ENCODE measurements around the gene CYTH2. TPM values are rescaled to one million over a fixed set of nuclear protein-coding genes. Genes with fewer than 3 reads are reported as not detected.

CYTH2 gene
- total RNA-seq, 1 experiment from 2014 or later, result 103 TPM

DNA sequence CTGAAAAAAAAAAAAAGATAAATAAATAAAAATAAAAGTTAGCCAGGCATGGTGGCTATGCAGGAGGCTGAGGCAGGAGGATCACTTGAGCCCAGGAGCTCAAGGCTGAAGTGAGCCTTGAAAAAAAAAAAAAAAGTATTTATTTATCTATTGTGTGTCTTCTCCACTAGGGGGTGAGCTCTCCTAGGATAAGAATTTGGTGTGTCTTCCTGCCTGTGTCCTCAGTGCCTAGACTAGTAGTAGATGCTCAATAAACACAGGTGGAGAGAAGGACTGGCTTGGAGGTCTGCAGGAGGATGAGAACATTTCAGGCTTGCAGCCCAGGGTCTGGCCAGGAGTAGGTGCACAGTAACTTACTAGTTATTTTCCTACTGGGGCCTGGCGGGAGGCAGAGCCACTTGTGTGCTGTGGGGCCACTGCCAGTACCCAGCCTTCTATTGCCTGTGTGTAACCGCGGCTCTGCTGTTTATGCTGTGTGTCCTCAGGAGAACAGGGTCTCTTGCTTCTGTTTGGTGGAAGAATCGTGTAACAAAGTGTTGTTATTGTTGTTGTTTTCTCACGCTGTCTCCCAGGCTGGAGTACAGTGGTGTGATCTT, 37.1 kb downstream of the CYTH2 start:
- Histone ChIP-seq H4K5ac (ENCODE audit: insufficient read length, low read depth, low read length) (no peak overlapping the region), H2BK120ac (ENCODE audit: low read depth, low read length, poor library complexity, severe bottlenecking) (no peak overlapping the region), H3K9ac (ENCODE audit: extremely low read depth, insufficient read length, low read length) (no peak overlapping the region), H2AFZ (ENCODE audit: low read length) (no peak overlapping the region), H2BK12ac (ENCODE audit: insufficient read length, low read depth, low read length) (no peak overlapping the region), H4K8ac (replicated peaks; ENCODE audit: insufficient read length, low read depth, low read length) (no peak overlapping the region), H3K79me1 (ENCODE audit: insufficient read depth, low read depth, low read length, poor library complexity, severe bottlenecking) (no peaks in the 10 kb centered on the region), H2BK5ac (ENCODE audit: insufficient read length, low read length) (no peak overlapping the region), H3K4me1 (ENCODE audit: insufficient read depth, low read length) (no peaks in the 10 kb centered on the region), H3K14ac (ENCODE audit: insufficient read depth, low read length) (no peak overlapping the region), H3K56ac (ENCODE audit: insufficient read length, low read depth, low read length) (no peak overlapping the region), H3K4ac (ENCODE audit: low read depth, low read length) (no peak overlapping the region), H3K23ac (ENCODE audit: insufficient read length, low read depth, low read length) (no peak overlapping the region), H4K20me1 (ENCODE audit: control insufficient read depth, insufficient read depth, insufficient read length) (no peaks in the 10 kb centered on the region), H3K4me2 (ENCODE audit: insufficient read depth, insufficient read length, low read length) (no peak overlapping the region), H3K9me3 (ENCODE audit: control insufficient read depth, low read depth, low read length) (no peaks in the 10 kb centered on the region), H2AK5ac (ENCODE audit: insufficient read length, low read length) (no peak overlapping the region), H3K79me2 (ENCODE audit: insufficient read depth, low read length) (no peaks in the 10 kb centered on the region), H3K23me2 (ENCODE audit: insufficient read length, low read depth, low read length, poor library complexity, severe bottlenecking) (peaks cover 18% of the 10 kb centered on the region), H4K91ac (ENCODE audit: insufficient read length, low read depth, low read length) (no peak overlapping the region), H2BK15ac (ENCODE audit: low read depth, low read length) (no peak overlapping the region), H3K27me3 (ENCODE audit: insufficient read depth, low read length) (no peaks in the 10 kb centered on the region), H3K18ac (ENCODE audit: insufficient read length, low read depth, low read length) (no peak overlapping the region), H3T11ph (ENCODE audit: low read length) (no peak overlapping the region), H3K27ac (ENCODE audit: insufficient read length, low read depth, low read length) (no peak overlapping the region), H2BK20ac (ENCODE audit: low read depth, low read length, poor library complexity, severe bottlenecking) (no peak overlapping the region)
- no CpG with 5 or more reads among the region's 5 CpGs for WGBS (ENCODE audit: extremely low coverage, insufficient read length, low lambda C conversion rate)
- H3K9me3 Mint-ChIP-seq, result no peaks in the 10 kb centered on the region
- peaks cover 6% of the 10 kb centered on the region for H3K27me3 Mint-ChIP-seq (ENCODE audit: low read depth)
- DNase-seq, result peak; percentile 33
- TF ChIP-seq, protein P1, sequence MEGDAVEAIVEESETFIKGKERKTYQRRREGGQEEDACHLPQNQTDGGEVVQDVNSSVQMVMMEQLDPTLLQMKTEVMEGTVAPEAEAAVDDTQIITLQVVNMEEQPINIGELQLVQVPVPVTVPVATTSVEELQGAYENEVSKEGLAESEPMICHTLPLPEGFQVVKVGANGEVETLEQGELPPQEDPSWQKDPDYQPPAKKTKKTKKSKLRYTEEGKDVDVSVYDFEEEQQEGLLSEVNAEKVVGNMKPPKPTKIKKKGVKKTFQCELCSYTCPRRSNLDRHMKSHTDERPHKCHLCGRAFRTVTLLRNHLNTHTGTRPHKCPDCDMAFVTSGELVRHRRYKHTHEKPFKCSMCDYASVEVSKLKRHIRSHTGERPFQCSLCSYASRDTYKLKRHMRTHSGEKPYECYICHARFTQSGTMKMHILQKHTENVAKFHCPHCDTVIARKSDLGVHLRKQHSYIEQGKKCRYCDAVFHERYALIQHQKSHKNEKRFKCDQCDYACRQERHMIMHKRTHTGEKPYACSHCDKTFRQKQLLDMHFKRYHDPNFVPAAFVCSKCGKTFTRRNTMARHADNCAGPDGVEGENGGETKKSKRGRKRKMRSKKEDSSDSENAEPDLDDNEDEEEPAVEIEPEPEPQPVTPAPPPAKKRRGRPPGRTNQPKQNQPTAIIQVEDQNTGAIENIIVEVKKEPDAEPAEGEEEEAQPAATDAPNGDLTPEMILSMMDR (conservative IDR thresholded peaks at IDR 0.05), result peak; percentile 74
- peaks cover 0 to 5% (median 0%) of the 10 kb centered on the region in 3 experiments; a peak in 1 of 7 replicates for H3K36me3 Mint-ChIP-seq (ENCODE audit: insufficient read depth in 1 of 3, low read depth in 3 of 3)
- no peak overlapping the region for H3K4me3 Mint-ChIP-seq
- no peak overlapping the region for H3K27ac Mint-ChIP-seq
- peaks cover 16 to 25% of the 10 kb centered on the region in 2 experiments for H3K4me1 Mint-ChIP-seq
